H7 (cell line): ENCODE results near the gene EYS. TPM values are rescaled to one million over a fixed set of nuclear protein-coding genes. Genes with fewer than 3 reads are reported as not detected.

Experiments used
- DNase-seq: peaks from one replicate; pipeline ENCODE4 v3.0.0; 2012
- H3K27me3 ChIP-seq: 2 replicates; pipeline ENCODE4 v1.6.0; 2011; ENCODE audit warnings: mild to moderate bottlenecking, low read length; ENCODE audit not compliant: control insufficient read depth, insufficient read depth
- H3K36me3 ChIP-seq: replicated peaks from 2 replicates; pipeline ENCODE4 v1.5.1; 2011; ENCODE audit warnings: low read length; ENCODE audit not compliant: control insufficient read depth, insufficient read depth
- H3K4me3 ChIP-seq: 2 replicates; pipeline ENCODE4 v1.5.1; 2011; ENCODE audit warnings: low read depth, mild to moderate bottlenecking, control low read depth, low read length, moderate library complexity; ENCODE audit not compliant: insufficient read depth
- total RNA-seq: library from RNA; depleted of rRNA; stranded (reverse); fragments of >200 nt; shearing (Covaris generic); gene quantifications from 2 replicates; pipeline ENCODE4 v1.2.3, GENCODE V29; 2014

Gene EYS
- total RNA-seq, 1 experiment from 2014 or later, result 0.10 TPM

GRCh38 chr6:64930681-64931080, 776.3 kb downstream of the EYS start:
- no peaks in the 10 kb centered on the region for H3K36me3 ChIP-seq
- no peak overlapping the region for H3K4me3 ChIP-seq
- H3K27me3 ChIP-seq, result no peaks in the 10 kb centered on the region
- DNase-seq, result no peak

- no peak for DNase-seq
- no peaks in the 10 kb centered on the region for H3K36me3 ChIP-seq
These were observed 781.0 kb downstream of the EYS start for GRCh38 chr6:64926051-64926450.

GRCh38 chr6:64920257-64920656, 786.8 kb downstream of the EYS start:
- H3K36me3 ChIP-seq, result no peaks in the 10 kb centered on the region
- DNase-seq, result no peak
- H3K27me3 ChIP-seq, result no peaks in the 10 kb centered on the region
- H3K4me3 ChIP-seq, result no peak overlapping the region

More at GRCh38 chr6:64926051-64926450, 781.0 kb downstream of the EYS start:
- Histone ChIP-seq H3K4me3 (no peak overlapping the region), H3K27me3 (no peaks in the 10 kb centered on the region)

GRCh38 chr6:64914124-64914523, 792.9 kb downstream of the EYS start:
- H3K27me3 ChIP-seq, result no peaks in the 10 kb centered on the region
- no peaks in the 10 kb centered on the region for H3K36me3 ChIP-seq
- no peak overlapping the region for H3K4me3 ChIP-seq
- no peak for DNase-seq

DNA sequence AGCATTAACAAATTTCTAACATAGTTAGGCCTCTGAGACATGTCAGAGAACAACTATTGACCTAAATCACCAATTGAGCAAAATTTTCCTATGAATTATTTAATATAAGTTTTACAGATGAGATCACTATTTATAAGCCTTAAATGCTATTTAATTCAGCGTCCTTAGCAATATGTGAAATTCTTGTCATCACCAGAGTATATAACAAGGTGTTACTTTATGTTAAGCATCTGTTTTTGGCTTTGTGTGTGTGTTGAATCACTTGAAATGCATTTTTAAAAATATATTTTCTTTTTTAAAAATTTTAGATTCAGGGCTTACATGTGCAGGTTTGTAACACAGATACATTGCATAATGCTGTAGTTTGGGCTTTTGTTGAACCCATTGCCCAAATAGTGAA, 794.1 kb downstream of the EYS start:
- H3K27me3 ChIP-seq, result no peaks in the 10 kb centered on the region
- no peaks in the 10 kb centered on the region for H3K36me3 ChIP-seq
- no peak for DNase-seq
- no peak overlapping the region for H3K4me3 ChIP-seq

DNA sequence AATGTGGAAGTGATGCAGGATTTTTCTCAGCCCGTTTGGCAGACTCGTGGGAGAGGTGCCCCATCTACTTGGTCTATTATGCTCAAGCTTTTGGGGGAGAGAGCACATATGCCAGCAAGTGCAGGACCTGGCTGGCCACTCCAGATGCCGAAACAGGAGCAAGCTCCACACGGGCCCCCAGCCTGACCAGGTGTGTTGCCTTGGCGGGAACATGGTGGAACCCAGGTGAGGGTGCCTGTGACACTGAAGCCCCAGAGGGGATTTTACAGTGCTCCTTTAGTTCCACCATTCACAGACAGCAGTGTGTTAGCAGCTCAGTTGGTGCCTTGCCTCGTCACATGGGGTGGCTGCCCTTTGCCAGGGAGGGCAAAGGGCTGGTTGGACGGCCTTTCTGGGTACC, 798.9 kb downstream of the EYS start:
- DNase-seq, result no peak
- H3K27me3 ChIP-seq, result no peaks in the 10 kb centered on the region
- no peak overlapping the region for H3K4me3 ChIP-seq
- no peaks in the 10 kb centered on the region for H3K36me3 ChIP-seq

- DNase-seq, result no peak
- Histone ChIP-seq H3K27me3 (no peaks in the 10 kb centered on the region), H3K36me3 (no peaks in the 10 kb centered on the region), H3K4me3 (no peak overlapping the region)
These were observed 802.4 kb downstream of the EYS start for GRCh38 chr6:64904616-64905015.

- H3K36me3 ChIP-seq, result no peaks in the 10 kb centered on the region
- no peaks in the 10 kb centered on the region for H3K27me3 ChIP-seq
- no peak overlapping the region for H3K4me3 ChIP-seq
- no peak for DNase-seq
These were observed 804.4 kb downstream of the EYS start for GRCh38 chr6:64902596-64902995.

DNA sequence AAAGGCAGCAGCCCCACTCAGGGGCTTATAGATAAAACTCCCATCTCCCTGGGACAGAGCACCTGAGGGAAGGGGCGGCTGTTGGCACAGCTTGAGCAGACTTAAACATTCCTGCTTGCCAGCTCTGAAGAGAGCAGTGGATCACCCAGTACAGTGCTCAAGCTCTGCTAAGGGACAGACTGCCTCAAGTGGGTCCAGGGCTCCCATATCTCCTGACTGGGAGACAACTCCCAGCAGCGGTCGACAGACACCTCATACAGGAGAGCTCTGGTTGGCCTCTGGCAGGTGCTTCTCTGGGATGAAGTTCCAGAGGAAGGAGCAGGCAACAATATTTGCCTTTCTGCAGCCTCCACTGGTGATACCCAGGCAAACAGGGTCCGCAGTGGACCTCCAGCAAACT, 810.1 kb downstream of the EYS start:
- Histone ChIP-seq H3K4me3 (no peak overlapping the region), H3K36me3 (no peaks in the 10 kb centered on the region), H3K27me3 (no peaks in the 10 kb centered on the region)
- DNase-seq, result no peak

DNA sequence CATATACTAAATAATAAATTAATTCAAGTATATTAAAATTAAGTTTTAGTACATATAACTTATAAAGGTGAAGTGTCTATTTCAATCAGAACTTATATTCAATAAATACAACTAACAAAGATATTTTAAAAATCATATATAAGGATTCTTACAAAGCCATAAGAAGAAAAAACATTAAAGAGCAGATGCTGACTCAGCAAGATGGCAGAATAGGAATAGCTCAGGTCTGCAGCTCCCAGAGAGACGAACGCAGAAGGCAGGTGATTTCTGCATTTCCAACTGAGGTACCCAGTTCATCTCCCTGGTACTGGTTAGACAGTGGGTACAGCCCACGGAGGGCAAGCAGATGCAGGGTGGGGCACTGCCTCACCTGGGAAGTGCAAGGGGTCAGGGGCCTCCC, 811.1 kb downstream of the EYS start:
- DNase-seq, result no peak
- Histone ChIP-seq H3K36me3 (no peaks in the 10 kb centered on the region), H3K4me3 (no peak overlapping the region), H3K27me3 (no peaks in the 10 kb centered on the region)

- H3K4me3 ChIP-seq, result no peak overlapping the region
- no peak for DNase-seq
- no peaks in the 10 kb centered on the region for H3K27me3 ChIP-seq
- no peaks in the 10 kb centered on the region for H3K36me3 ChIP-seq
These were observed 816.4 kb downstream of the EYS start for GRCh38 chr6:64890609-64891008.

DNA sequence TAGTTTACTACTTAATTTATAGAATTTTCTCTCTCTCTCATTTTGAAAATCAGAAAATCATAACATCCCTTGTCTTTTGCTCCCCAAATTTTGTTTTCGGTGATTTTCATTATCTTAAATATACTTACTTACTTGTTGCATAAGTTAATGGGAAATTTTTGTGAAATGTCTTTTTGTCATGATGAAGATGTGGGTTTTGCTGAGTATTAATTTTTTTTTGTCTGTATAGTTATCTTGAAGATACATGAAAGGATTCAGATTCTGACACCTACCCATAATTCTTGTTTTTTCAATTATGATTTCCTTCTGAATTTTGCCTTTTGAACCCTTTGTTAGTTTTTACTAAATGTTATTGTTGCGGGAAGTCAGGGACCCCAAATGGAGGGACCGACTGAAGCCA, 817.9 kb downstream of the EYS start:
- H3K27me3 ChIP-seq, result no peaks in the 10 kb centered on the region
- H3K36me3 ChIP-seq, result no peaks in the 10 kb centered on the region
- H3K4me3 ChIP-seq, result no peak overlapping the region
- DNase-seq, result no peak

- Histone ChIP-seq H3K27me3 (no peaks in the 10 kb centered on the region), H3K36me3 (no peaks in the 10 kb centered on the region), H3K4me3 (no peak overlapping the region)
- no peak for DNase-seq
These were observed 832.2 kb downstream of the EYS start for GRCh38 chr6:64874776-64875175.

DNA sequence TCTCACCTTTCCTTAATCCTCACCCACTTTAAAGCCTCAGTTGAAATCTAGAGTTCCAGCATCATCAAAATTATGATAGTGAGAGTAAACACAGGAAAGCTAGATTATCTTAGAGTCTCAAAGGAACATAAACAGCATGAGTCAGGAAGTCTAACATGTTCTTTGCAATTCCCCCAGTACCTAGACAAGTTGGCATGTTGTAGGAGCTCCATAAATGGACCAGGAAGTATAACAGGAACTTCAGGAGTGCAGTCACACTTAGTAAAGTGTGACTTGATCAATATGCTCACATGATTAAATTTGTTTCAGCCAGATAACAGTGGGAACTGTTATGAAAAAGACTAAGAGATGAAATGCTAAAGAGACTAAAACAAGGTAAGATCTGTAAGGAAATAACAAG, 834.4 kb downstream of the EYS start:
- H3K27me3 ChIP-seq, result no peaks in the 10 kb centered on the region
- H3K4me3 ChIP-seq, result no peak overlapping the region
- H3K36me3 ChIP-seq, result no peaks in the 10 kb centered on the region
- no peak for DNase-seq

DNA sequence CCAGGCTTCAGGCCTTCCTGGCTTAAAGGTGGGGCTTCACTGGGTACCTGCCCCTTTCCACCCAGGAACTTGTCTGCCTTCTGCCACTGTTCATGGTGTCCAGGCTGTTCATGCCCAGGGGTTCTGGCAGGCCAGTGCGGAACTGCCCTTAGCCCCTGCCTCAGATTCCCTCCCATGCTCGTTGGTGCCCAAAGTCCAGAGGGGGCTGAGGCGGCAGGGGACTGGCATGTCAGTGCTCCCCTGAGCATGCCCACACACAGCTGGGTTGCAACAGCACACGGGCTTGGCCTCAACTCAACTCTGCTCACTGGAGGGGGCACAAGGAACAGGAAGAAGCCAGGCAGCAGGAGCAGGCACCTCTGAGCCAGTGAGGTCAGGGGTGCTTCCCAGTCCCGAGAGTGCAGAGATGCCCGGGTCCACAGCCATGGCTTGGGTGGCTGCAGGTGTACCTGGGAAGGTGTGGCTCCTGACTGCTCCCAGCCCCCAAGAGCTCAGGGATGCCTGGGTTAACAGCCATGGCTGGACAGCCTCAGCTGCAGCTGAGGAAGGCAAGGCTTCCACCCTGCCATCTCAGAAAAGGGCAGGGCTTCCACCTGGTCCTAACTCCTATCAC, 845.9 kb downstream of the EYS start:
- H3K36me3 ChIP-seq, result no peaks in the 10 kb centered on the region
- H3K27me3 ChIP-seq, result no peaks in the 10 kb centered on the region
- H3K4me3 ChIP-seq, result no peak overlapping the region
- no peak for DNase-seq

- no peak for DNase-seq
- H3K36me3 ChIP-seq, result no peaks in the 10 kb centered on the region
- no peaks in the 10 kb centered on the region for H3K27me3 ChIP-seq
These were observed 846.8 kb downstream of the EYS start for GRCh38 chr6:64860203-64860602.

More at GRCh38 chr6:64860203-64860602, 846.8 kb downstream of the EYS start:
- H3K4me3 ChIP-seq, result no peak overlapping the region
